Tibial artery (tissue), 4 donors: ENCODE data around the gene SUB1.
"Not testable (repeated sequence)": the region's sequence is repeated elsewhere in the genome, so short reads cannot be mapped to it uniquely, and the experiment has no call there.

Experiments
- DNase-seq, 2 donors: peaks; one replicate each; pipeline ENCODE4 v3.0.0-alpha.2; 2019
- H3K27ac ChIP-seq, 2 donors: fragments of 200-600 bp; sonication (generic) in 1 of 2; 1 replicate in 1 of 2; 2 replicates in 1 of 2; pipeline ENCODE4 v1.5.1; 2018 to 2019; ENCODE audit warnings: mild to moderate bottlenecking in 1 of 2
- H3K27me3 ChIP-seq, 2 donors: fragments of 200-600 bp; sonication (generic) in 1 of 2; one replicate each; pipeline versions ENCODE4 v1.5.1 to v1.6.0; 2016 to 2019
- H3K36me3 ChIP-seq, 3 donors: fragments of 200-600 bp; sonication (generic) in 2 of 3; one replicate each; pipeline ENCODE4 v1.5.1; 2016 to 2019; ENCODE audit warnings: mild to moderate bottlenecking in 2 of 3
- H3K4me1 ChIP-seq, 4 donors: fragments of 200-600 bp; sonication (generic) in 2 of 4; 1 replicate in 3 of 4; 2 replicates in 1 of 4; pipeline ENCODE4 v1.5.1; 2016 to 2019
- H3K4me3 ChIP-seq, 2 donors: fragments of 200-600 bp; sonication (generic) in 1 of 2; 1 replicate in 1 of 2; 2 replicates in 1 of 2; pipeline ENCODE4 v1.5.1; 2018 to 2019; ENCODE audit warnings: mild to moderate bottlenecking in 2 of 2
- H3K9me3 ChIP-seq, 3 donors: fragments of 200-600 bp; sonication (generic) in 1 of 3; one replicate each; pipeline ENCODE4 v1.5.1; 2016 to 2019
- CTCF ChIP-seq, 2 experiments: fragments of 200-600 bp in 1 of 2; fragments of 450-650 bp in 1 of 2; IDR thresholded peaks; one replicate each; pipeline ENCODE4 v1.5.1; 2017 to 2019; ENCODE audit warnings: antibody characterized with exemption in 2 of 2, mild to moderate bottlenecking in 1 of 2, moderate library complexity in 1 of 2
- intact Hi-C: fragments of 100-400 bp; cut with DNase I; formaldehyde crosslinking; loops from one replicate; pipeline ENCODE4 v1.15.0; 2023; ENCODE audit warnings: low total_unique reads

Gene SUB1

DNA sequence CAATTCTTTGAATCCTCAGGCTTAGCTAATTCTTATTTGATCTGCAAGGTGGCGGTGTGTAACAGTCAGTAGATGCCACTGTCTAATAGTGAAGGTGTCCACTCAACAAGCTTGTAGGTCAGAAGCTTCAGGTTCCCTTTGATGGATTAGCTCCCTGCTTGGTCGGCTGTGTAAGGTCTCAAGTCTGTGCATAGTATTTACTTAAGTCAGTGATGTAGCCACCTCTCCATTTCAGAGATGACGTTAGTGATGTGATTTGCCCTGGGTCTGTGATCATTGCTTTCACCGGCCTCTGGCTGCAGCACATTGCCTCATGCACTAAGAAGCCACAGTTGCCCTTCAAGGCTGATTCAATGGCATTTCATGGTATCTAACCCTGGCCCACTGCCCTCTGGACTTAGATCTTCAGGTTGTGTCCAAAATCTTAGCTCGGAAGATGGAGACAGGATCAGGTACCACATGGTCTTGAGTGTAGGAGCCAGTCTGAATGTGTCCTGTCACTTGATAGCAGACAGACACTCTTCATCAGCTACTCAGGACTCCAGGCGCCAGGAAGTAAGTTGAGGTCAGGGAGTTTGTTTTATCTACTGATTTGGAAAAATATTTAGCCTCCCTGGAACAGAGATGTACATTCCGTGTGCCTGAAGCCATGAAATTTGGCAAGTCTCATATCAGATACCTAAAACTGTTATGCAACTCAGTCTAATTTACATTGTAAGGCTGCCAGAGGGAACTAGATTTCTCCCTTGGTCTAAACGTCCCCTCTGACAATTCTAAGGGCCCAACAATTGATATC, 42.9 kb downstream of the SUB1 start:
- H3K36me3 ChIP-seq, result no peaks in the 10 kb centered on the region
- no peak for DNase-seq
- peak overlapping the region; percentile 38 to 57 for H3K27ac ChIP-seq
- H3K9me3 ChIP-seq, result no peaks in the 10 kb centered on the region
- no peaks in the 10 kb centered on the region for H3K27me3 ChIP-seq
- no peak overlapping the region for H3K4me3 ChIP-seq
- intact Hi-C loops, result no loop called here
- TF ChIP-seq CTCF (IDR thresholded peaks at IDR 0.05), result no peak
- peaks cover 0 to 47% (median 18%) of the 10 kb centered on the region in 4 donors for H3K4me1 ChIP-seq

DNA sequence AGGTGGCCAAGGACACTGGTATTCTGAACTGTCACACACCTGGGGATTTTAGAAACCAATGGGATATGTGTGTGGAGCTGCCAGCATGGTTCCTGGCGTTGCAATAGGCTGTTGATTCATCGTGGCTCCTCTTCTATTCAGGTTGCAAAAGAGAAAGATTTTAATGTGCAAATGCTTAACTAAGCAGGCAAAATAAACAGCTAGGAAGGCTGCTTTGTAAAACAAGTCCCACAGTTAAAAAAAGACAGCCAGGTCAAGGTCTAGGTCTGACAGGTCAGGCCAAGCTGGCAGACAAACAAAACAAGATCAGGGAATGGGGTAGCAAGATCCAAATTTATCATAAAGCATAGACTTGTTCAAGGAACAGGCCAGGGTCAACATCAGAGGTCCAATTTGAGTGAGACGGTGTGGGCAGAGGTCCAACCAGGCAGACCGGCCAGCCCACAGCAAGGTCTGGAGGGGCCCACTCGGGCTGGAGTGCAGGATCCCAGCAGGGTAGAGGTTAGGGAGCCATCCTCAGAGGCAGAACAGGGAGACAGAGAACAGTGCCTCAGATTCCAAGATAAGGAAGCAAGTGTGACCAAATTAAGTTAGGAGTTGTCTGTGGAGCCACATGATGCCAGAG, 45.6 kb downstream of the SUB1 start:
- no peak for TF ChIP-seq CTCF (IDR thresholded peaks at IDR 0.05)
- Histone ChIP-seq H3K36me3 (no peaks in the 10 kb centered on the region), H3K27ac (peak overlapping the region; percentile 4 to 57), H3K9me3 (no peaks in the 10 kb centered on the region), H3K4me1 (peaks cover 0 to 47% (median 18%) of the 10 kb centered on the region in 4 donors), H3K4me3 (no peak overlapping the region), H3K27me3 (no peaks in the 10 kb centered on the region)
- no peak for DNase-seq
- intact Hi-C loops, result no loop called here

- intact Hi-C loops, H3K4me3 ChIP-seq, H3K36me3 ChIP-seq, H3K27me3 ChIP-seq, DNase-seq, H3K9me3 ChIP-seq: not testable (repeated sequence)
- H3K27ac ChIP-seq, result peak overlapping the region in 1 of 2 donors; percentile 57
- peaks cover 0 to 36% (median 16%) of the 10 kb centered on the region in 4 donors for H3K4me1 ChIP-seq
These were observed 47.7 kb downstream of the SUB1 start for GRCh38 chr5:32633017-32633416.

DNA sequence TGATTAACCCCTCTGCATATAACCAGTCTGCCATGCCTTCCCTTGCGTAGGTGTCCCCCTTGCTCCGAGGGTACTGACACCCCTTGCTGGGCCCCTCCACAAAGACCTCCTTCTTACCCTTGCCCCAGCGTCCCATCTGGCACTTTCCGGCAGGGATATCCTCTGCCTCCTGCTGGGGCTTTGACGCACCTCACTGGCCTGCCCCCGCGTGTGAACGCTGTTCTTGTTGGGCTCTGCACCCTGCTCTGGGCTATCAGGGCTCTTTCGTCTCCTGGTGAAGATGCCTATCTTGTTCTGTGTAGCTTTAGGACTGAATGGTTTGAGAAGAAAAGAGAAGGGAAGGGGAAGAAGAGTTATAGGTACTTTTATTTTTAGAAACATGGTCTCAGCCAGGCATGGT, 53.0 kb downstream of the SUB1 start:
- Histone ChIP-seq H3K36me3 (no peaks in the 10 kb centered on the region), H3K27ac (no peak overlapping the region), H3K4me1 (peaks cover 0 to 9% (median 1%) of the 10 kb centered on the region in 4 donors), H3K27me3 (no peaks in the 10 kb centered on the region), H3K4me3 (no peak overlapping the region), H3K9me3 (no peaks in the 10 kb centered on the region)
- intact Hi-C loops, result no loop called here
- DNase-seq, result no peak
- no peak for TF ChIP-seq CTCF (IDR thresholded peaks at IDR 0.05)

- Histone ChIP-seq H3K4me1 (peaks cover 0 to 11% (median 1%) of the 10 kb centered on the region in 4 donors), H3K4me3 (no peak overlapping the region), H3K27me3 (no peaks in the 10 kb centered on the region), H3K9me3 (no peaks in the 10 kb centered on the region), H3K27ac (peak overlapping the region; percentile 11 to 33), H3K36me3 (no peaks in the 10 kb centered on the region)
- intact Hi-C loops, result no loop called here
- DNase-seq, result no peak
- TF ChIP-seq CTCF (IDR thresholded peaks at IDR 0.05), result no peak
These were observed 54.6 kb downstream of the SUB1 start for GRCh38 chr5:32639943-32640342.

- Histone ChIP-seq H3K4me3 (no peak overlapping the region), H3K36me3 (no peaks in the 10 kb centered on the region), H3K27ac (no peak overlapping the region), H3K27me3 (no peaks in the 10 kb centered on the region), H3K4me1 (peaks cover 0 to 30% (median 3%) of the 10 kb centered on the region in 4 donors), H3K9me3 (no peaks in the 10 kb centered on the region)
- TF ChIP-seq CTCF (IDR thresholded peaks at IDR 0.05), result no peak
- no peak for DNase-seq
- intact Hi-C loops, result no loop called here
These were observed 57.1 kb downstream of the SUB1 start for GRCh38 chr5:32642276-32643002.
